Small intestine (tissue), 7 donors: ENCODE measurements around the gene NOVA1. TPM values are rescaled to one million over a fixed set of nuclear protein-coding genes. Genes with fewer than 3 reads are reported as not detected.

Source experiments
- DNase-seq, 2 donors: peaks; one replicate each; pipeline versions ENCODE4 v3.0.0 to v3.0.0-alpha.2; 2013
- FAIRE-seq: peaks from 2 replicates; lab custom pipeline; 2012; peaks lifted over from hg19 to GRCh38; lab: Jason Lieb, UNC
- H3K27ac ChIP-seq, 3 donors: one replicate each; pipeline ENCODE4 v1.5.1; 2013; ENCODE audit warnings: low read length in 2 of 3, mild to moderate bottlenecking in 2 of 3, control low read depth in 1 of 3, inconsistent platforms in 1 of 3, low read depth in 1 of 3, moderate library complexity in 1 of 3
- H3K27me3 ChIP-seq, 3 donors: one replicate each; pipeline ENCODE4 v1.6.1; 2013; ENCODE audit warnings: low read length in 3 of 3, inconsistent platforms in 1 of 3; ENCODE audit not compliant: control insufficient read depth in 3 of 3, insufficient read depth in 3 of 3
- H3K36me3 ChIP-seq, 3 donors: one replicate each; pipeline ENCODE4 v1.6.1; 2013; ENCODE audit warnings: low read length in 3 of 3, inconsistent platforms in 1 of 3, low read depth in 1 of 3, mild to moderate bottlenecking in 1 of 3, moderate library complexity in 1 of 3; ENCODE audit not compliant: control insufficient read depth in 3 of 3, insufficient read depth in 2 of 3
- H3K4me1 ChIP-seq, 3 donors: one replicate each; pipeline ENCODE4 v1.6.1; 2013; ENCODE audit warnings: low read length in 2 of 3, inconsistent platforms in 1 of 3, low read depth in 1 of 3, mild to moderate bottlenecking in 1 of 3, moderate library complexity in 1 of 3; ENCODE audit not compliant: control insufficient read depth in 3 of 3, insufficient read depth in 2 of 3
- H3K4me3 ChIP-seq, 3 donors: one replicate each; pipeline ENCODE4 v1.5.1; 2013; ENCODE audit warnings: low read length in 3 of 3, control low read depth in 1 of 3, inconsistent platforms in 1 of 3, low read depth in 1 of 3, mild to moderate bottlenecking in 1 of 3, moderate library complexity in 1 of 3
- H3K9me3 ChIP-seq, 2 donors: one replicate each; pipeline ENCODE4 v1.6.1; 2013; ENCODE audit warnings: low read depth in 1 of 2, low read length in 1 of 2; ENCODE audit not compliant: control insufficient read depth in 2 of 2, insufficient read depth in 1 of 2
- WGBS, 3 donors: extraction: QIAGEN DNeasy Blood & Tissue Kit; methylation state at CpG; one replicate each; pipeline ENCODE4 v1.1.7; 2013; 5-methylcytosine and 5-hydroxymethylcytosine counted together
- polyA plus RNA-seq, 4 donors: library from polyadenylated mRNA; stranded (reverse) in 3 of 4; unstranded in 1 of 4; fragments of 200-250 nt in 3 of 4; fragments of 120-200 nt in 1 of 4; gene quantifications; one replicate each; pipeline versions ENCODE4 v1.2.1 to v1.2.3, GENCODE V29; 2013
- donor health status: healthy with polysubstance abuse.
- donor health status: control.
- donor health status: control.
- donor health status: Bipolar disorder and iron deficiency.
- donor health status: healthy.

NOVA1 gene
- polyA plus RNA-seq, 4 donors, result 0.27 to 9.3 (median 1.5) TPM; not detected in 1

DNA sequence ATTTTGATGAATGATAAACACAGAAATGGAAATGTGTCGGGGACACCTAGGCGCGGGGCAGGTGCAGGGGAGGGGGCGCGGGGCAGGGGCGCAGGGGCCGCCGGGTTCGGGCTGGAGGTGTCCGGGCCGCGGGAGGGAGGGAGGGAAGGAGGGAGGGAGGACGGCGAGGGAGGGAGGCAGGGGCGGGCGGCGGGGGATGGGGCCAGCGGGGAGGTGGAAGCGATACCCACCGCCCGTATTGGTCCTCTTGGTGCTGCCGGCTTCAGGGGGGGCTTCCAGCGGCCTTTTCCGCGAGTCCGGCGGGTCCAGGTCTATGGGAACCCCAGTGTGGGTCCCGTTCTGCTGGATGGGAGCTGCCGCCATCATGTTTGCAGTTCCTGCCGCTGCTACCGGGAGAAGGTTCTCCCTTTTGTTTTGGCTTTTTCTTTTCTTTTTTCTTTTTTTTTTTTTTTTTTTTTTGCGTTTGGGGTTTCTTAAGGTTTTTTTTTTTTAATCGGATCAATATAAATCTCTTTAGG lies 703 bp downstream of the NOVA1 start:
- H3K4me1 ChIP-seq, result no peaks in the 10 kb centered on the region
- peak overlapping the region; percentile 15 to 90 (median 52) for H3K4me3 ChIP-seq
- FAIRE-seq, result no peak
- H3K36me3 ChIP-seq, result no peaks in the 10 kb centered on the region
- H3K9me3 ChIP-seq, result no peaks in the 10 kb centered on the region
- H3K27ac ChIP-seq, result peak overlapping the region in 2 of 3 donors; percentile 77 to 92
- 2 to 4% (median 4%) methylated on average over 25 to 33 of the region's 33 CpGs for WGBS, 3 donors
- DNase-seq, result peak in 1 of 2 donors; percentile 46
- peaks cover 0 to 3% (median 0%) of the 10 kb centered on the region in 3 donors for H3K27me3 ChIP-seq

DNA sequence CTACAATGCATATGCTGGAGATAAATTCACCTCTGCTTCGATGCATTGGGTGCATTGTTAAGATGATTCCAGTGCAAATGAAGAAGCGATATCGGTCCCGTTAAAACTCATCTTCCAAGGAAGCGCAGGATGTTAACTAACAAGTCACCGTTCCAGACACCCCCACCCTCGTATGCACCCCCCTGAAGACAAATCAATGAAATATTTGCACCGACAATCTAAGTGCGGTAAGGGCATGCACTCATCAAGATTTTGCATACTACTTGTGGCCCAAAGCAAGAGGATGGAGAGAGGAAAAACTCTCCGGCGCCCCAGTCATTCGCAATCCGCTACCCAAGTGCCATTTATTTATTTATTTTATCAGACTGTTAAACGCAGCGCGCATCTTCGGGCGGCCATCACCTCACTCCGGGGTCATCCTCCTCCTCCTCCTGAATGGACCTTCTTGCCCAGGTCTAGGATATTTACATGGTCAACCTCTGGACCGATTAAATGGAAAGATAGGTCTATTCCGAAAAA lies 1.2 kb downstream of the NOVA1 start:
- H3K27me3 ChIP-seq, result peaks cover 0 to 3% (median 0%) of the 10 kb centered on the region in 3 donors
- no peaks in the 10 kb centered on the region for H3K36me3 ChIP-seq
- peak overlapping the region; percentile 35 to 90 (median 52) for H3K4me3 ChIP-seq
- DNase-seq (peak in 1 of 2 donors; percentile 41), FAIRE-seq (no peak)
- 4 to 15% (median 7%) methylated on average over 21 of the region's 21 CpGs for WGBS, 3 donors
- H3K9me3 ChIP-seq, result no peaks in the 10 kb centered on the region
- peak overlapping the region in 1 of 3 donors; percentile 20 for H3K27ac ChIP-seq
- no peaks in the 10 kb centered on the region for H3K4me1 ChIP-seq

GRCh38 chr14:26595926-26596542 lies 1.8 kb downstream of the NOVA1 start:
- H3K9me3 ChIP-seq, result no peaks in the 10 kb centered on the region
- WGBS, 3 donors, result 25 to 33% (median 30%) methylated on average over 8 of the region's 8 CpGs
- peak overlapping the region in 1 of 3 donors; percentile 20 for H3K27ac ChIP-seq
- no peaks in the 10 kb centered on the region for H3K36me3 ChIP-seq
- no peak for DNase-seq
- FAIRE-seq, result no peak
- peak overlapping the region in 1 of 3 donors; percentile 90 for H3K4me3 ChIP-seq
- H3K27me3 ChIP-seq, result peaks cover 0 to 3% (median 0%) of the 10 kb centered on the region in 3 donors
- H3K4me1 ChIP-seq, result no peaks in the 10 kb centered on the region

GRCh38 chr14:26594756-26595545 lies 2.9 kb downstream of the NOVA1 start:
- Histone ChIP-seq H3K27ac (no peak overlapping the region), H3K36me3 (no peaks in the 10 kb centered on the region), H3K4me1 (no peaks in the 10 kb centered on the region), H3K4me3 (no peak overlapping the region), H3K27me3 (peaks cover 0 to 3% (median 0%) of the 10 kb centered on the region in 3 donors), H3K9me3 (no peaks in the 10 kb centered on the region)
- FAIRE-seq (no peak), DNase-seq (no peak)
- 78 to 89% (median 88%) methylated on average over 2 of the region's 2 CpGs for WGBS, 3 donors

- Histone ChIP-seq H3K27me3 (peaks cover 0 to 3% (median 0%) of the 10 kb centered on the region in 3 donors), H3K27ac (no peak overlapping the region), H3K4me1 (no peaks in the 10 kb centered on the region), H3K9me3 (no peaks in the 10 kb centered on the region), H3K4me3 (no peak overlapping the region), H3K36me3 (no peaks in the 10 kb centered on the region)
- WGBS, 3 donors, result 48 to 50% (median 49%) methylated on average over 2 of the region's 2 CpGs
- FAIRE-seq (no peak), DNase-seq (no peak)
These were observed 3.7 kb downstream of the NOVA1 start for GRCh38 chr14:26594148-26594547.

DNA sequence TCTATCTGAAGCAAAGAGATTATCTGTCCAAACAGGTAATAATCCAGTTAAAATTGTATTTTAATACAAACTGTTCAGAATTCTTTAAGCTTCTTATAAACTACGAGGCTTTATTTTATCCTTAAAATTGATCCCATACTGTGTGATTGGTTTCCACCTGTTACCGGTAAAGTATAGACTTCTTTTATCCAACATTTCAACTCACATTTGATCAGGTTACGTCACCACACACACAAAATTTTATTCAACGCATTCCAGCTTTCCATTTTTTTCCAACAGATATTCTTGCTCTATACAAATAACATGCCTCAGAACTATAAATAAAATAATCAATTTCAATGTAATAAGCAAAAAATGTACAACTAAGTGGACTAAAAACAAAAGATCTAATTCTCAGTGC lies 4.5 kb downstream of the NOVA1 start:
- Histone ChIP-seq H3K27me3 (peaks cover 0 to under 1% (median 0%) of the 10 kb centered on the region in 3 donors), H3K9me3 (no peaks in the 10 kb centered on the region), H3K4me1 (no peaks in the 10 kb centered on the region), H3K27ac (no peak overlapping the region), H3K36me3 (no peaks in the 10 kb centered on the region), H3K4me3 (no peak overlapping the region)
- FAIRE-seq (no peak), DNase-seq (no peak)
- WGBS, 3 donors, result 87 to 90% (median 89%) methylated on average over 4 of the region's 4 CpGs

- Histone ChIP-seq H3K9me3 (no peaks in the 10 kb centered on the region), H3K36me3 (no peaks in the 10 kb centered on the region), H3K4me3 (no peak overlapping the region), H3K4me1 (no peaks in the 10 kb centered on the region), H3K27ac (no peak overlapping the region), H3K27me3 (no peaks in the 10 kb centered on the region)
- 79 to 90% (median 86%) methylated on average over 1 of the region's 1 CpG for WGBS, 3 donors
- DNase-seq, result no peak
- no peak for FAIRE-seq
These were observed 7.9 kb downstream of the NOVA1 start for GRCh38 chr14:26589925-26590324.

DNA sequence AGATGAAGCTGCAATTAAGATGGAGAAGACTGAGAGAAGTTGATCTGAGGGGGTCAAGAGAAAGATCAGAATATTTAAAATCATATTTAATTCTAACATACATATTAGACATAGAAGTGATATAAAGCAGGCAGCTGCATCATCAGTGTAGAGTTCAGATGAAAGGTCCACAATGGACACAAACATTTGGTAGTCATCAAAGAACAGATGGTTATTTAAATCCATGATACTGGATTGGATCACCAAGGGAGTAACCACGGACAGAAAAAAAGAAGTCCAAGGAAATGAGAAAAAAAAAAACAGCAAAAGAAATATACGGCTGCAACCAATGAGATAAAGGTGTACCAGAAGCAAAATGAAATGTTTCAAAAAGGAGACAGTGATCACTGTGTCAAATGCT lies 20.1 kb downstream of the NOVA1 start:
- DNase-seq, result no peak
- H3K36me3 ChIP-seq, result peaks cover 0 to 3% (median 0%) of the 10 kb centered on the region in 3 donors
- no peak overlapping the region for H3K27ac ChIP-seq
- no peak for FAIRE-seq
- 65 to 68% (median 67%) methylated on average over 2 of the region's 2 CpGs for WGBS, 3 donors
- no peak overlapping the region for H3K4me3 ChIP-seq
- H3K27me3 ChIP-seq, result no peaks in the 10 kb centered on the region
- H3K4me1 ChIP-seq, result no peaks in the 10 kb centered on the region
- H3K9me3 ChIP-seq, result no peaks in the 10 kb centered on the region
